SK-N-SH (cell line): ENCODE data around the gene GRAMD2A. TPM values are rescaled to one million over a fixed set of nuclear protein-coding genes. Genes with fewer than 3 reads are reported as not detected.

ENCODE experiments used
- CTCF ChIA-PET: fragments of 300-600, 350-600 bp; formaldehyde crosslinking; extraction: SDS; loops from one replicate; lab custom pipeline; 2021; lab: Yijun Ruan, JAX
- POLR2A ChIA-PET: fragments of 350-600 bp; sonication (Branson Sonifier 250); formaldehyde crosslinking; extraction: SDS; loops from one replicate; lab custom pipeline; 2020; ENCODE audit warnings: antibody characterized with exemption, inconsistent platforms; lab: Yijun Ruan, JAX
- DNase-seq: peaks from one replicate; pipeline ENCODE4 v3.0.0; 2012
- H2AFZ ChIP-seq: fragments of 200-600 bp; sonication (generic); 2 replicates; pipeline ENCODE4 v1.8.1; 2016; ENCODE audit warnings: antibody characterized with exemption, mild to moderate bottlenecking, low read depth
- H3F3A ChIP-seq: fragments of 200-600 bp; sonication (generic); replicated peaks from 2 replicates; pipeline ENCODE3; 2016; ENCODE audit warnings: antibody characterized with exemption, mild to moderate bottlenecking; ENCODE audit not compliant: insufficient read depth
- H3K27ac ChIP-seq, 2 experiments: fragments of 200-500 bp in 1 of 2; fragments of 200-600 bp in 1 of 2; sonication (Bioruptor generic) in 1 of 2; sonication (generic), shearing (Covaris generic) in 1 of 2; 2 replicates each; pipeline versions ENCODE4 v1.5.1 to v1.6.1; 2014 to 2016; ENCODE audit warnings: low read depth in 2 of 2, inconsistent platforms in 1 of 2, low read length in 1 of 2, mild to moderate bottlenecking in 1 of 2, mixed read lengths in 1 of 2
- H3K27me3 ChIP-seq: fragments of 200-600 bp; sonication (generic), shearing (Covaris generic); 2 replicates; pipeline ENCODE4 v1.6.1; 2016; ENCODE audit warnings: mixed run types; ENCODE audit not compliant: insufficient read depth
- H3K36me3 ChIP-seq, 2 experiments: fragments of 200-500 bp in 1 of 2; fragments of 200-600 bp in 1 of 2; sonication (Bioruptor generic) in 1 of 2; sonication (generic) in 1 of 2; replicated peaks in 1 of 2; 2 replicates each; pipeline versions ENCODE3 to v1.5.1; 2014 to 2016; ENCODE audit warnings: low read length in 1 of 2, mild to moderate bottlenecking in 1 of 2; ENCODE audit not compliant: insufficient read depth in 2 of 2, control insufficient read depth in 1 of 2
- H3K4me1 ChIP-seq, 2 experiments: fragments of 200-500 bp in 1 of 2; fragments of 200-600 bp in 1 of 2; sonication (Bioruptor generic) in 1 of 2; sonication (generic), shearing (Covaris generic) in 1 of 2; 2 replicates each; pipeline versions ENCODE4 v1.5.1 to v1.6.1; 2014 to 2016; ENCODE audit warnings: low read depth in 1 of 2, low read length in 1 of 2, mixed run types in 1 of 2; ENCODE audit not compliant: insufficient read depth in 2 of 2, control insufficient read depth in 1 of 2
- H3K4me2 ChIP-seq: fragments of 200-600 bp; sonication (generic), shearing (Covaris generic); 2 replicates; pipeline ENCODE4 v1.6.1; 2017; ENCODE audit warnings: mixed run types
- H3K4me3 ChIP-seq, 2 experiments: fragments of 200-500 bp in 1 of 2; fragments of 200-600 bp in 1 of 2; sonication (Bioruptor generic) in 1 of 2; sonication (generic), shearing (Covaris generic) in 1 of 2; 2 replicates each; pipeline versions ENCODE4 v1.5.1 to v1.8.1; 2014 to 2016; ENCODE audit warnings: low read depth in 2 of 2, inconsistent platforms in 1 of 2, low read length in 1 of 2, mild to moderate bottlenecking in 1 of 2, mixed read lengths in 1 of 2, moderate library complexity in 1 of 2
- H3K79me2 ChIP-seq: fragments of 200-600 bp; sonication (generic); 2 replicates; pipeline ENCODE4 v1.8.1; 2017; ENCODE audit warnings: mild to moderate bottlenecking; ENCODE audit not compliant: insufficient read depth
- H3K9ac ChIP-seq: fragments of 200-600 bp; sonication (generic); 2 replicates; pipeline ENCODE4 v1.6.1; 2017; ENCODE audit warnings: mixed run types
- H3K9me2 ChIP-seq: fragments of 200-600 bp; sonication (generic); 2 replicates; pipeline ENCODE4 v1.6.1; 2017; ENCODE audit warnings: mixed run types
- H3K9me3 ChIP-seq: fragments of 200-600 bp; sonication (generic); 2 replicates; pipeline ENCODE4 v1.6.1; 2017; ENCODE audit warnings: mixed run types, mild to moderate bottlenecking, moderate library complexity
- H4K20me1 ChIP-seq: fragments of 200-600 bp; sonication (generic); 2 replicates; pipeline ENCODE4 v1.6.1; 2017; ENCODE audit warnings: mild to moderate bottlenecking, mixed run types; ENCODE audit not compliant: insufficient read depth
- EP300 ChIP-seq, 2 experiments: IDR thresholded peaks; 2 replicates each; pipeline versions ENCODE4 v1.4.0 to v1.6.1; 2012; ENCODE audit warnings: borderline replicate concordance in 1 of 2, low read depth in 1 of 2, low read length in 1 of 2
- EZH2phosphoT487 ChIP-seq: fragments of 200-600 bp; sonication (generic); IDR thresholded peaks from 2 replicates; pipeline ENCODE4 v1.6.1; 2017; ENCODE audit warnings: low read depth, mixed run types, mild to moderate bottlenecking, antibody characterized with exemption, moderate library complexity, borderline replicate concordance
- FOSL2 ChIP-seq: IDR thresholded peaks from 2 replicates; pipeline ENCODE4 v1.4.0; 2012; ENCODE audit warnings: low read depth, mild to moderate bottlenecking, moderate library complexity, borderline replicate concordance
- GABPA ChIP-seq: IDR thresholded peaks from 2 replicates; pipeline ENCODE4 v1.4.0; 2012; ENCODE audit warnings: low read depth, mild to moderate bottlenecking
- GATA2 ChIP-seq: sonication (generic); formaldehyde crosslinking; IDR thresholded peaks from 2 replicates; pipeline ENCODE4 v1.5.0; 2020; ENCODE audit warnings: mild to moderate bottlenecking, missing genetic modification reagents
- NFIC ChIP-seq: IDR thresholded peaks from 2 replicates; pipeline ENCODE4 v1.4.0; 2012; ENCODE audit warnings: borderline replicate concordance
- PBX3 ChIP-seq: IDR thresholded peaks from 2 replicates; pipeline ENCODE4; 2012
- REST ChIP-seq: IDR thresholded peaks from 2 replicates; pipeline ENCODE4 v1.6.1; 2012; ENCODE audit warnings: mild to moderate bottlenecking, low read depth, low read length, moderate library complexity
- RFX5 ChIP-seq: IDR thresholded peaks from 2 replicates; pipeline ENCODE4 v1.6.1; 2012; ENCODE audit warnings: mild to moderate bottlenecking, improper control_type of control experiment, low read length
- RXRA ChIP-seq: IDR thresholded peaks from 2 replicates; pipeline ENCODE4 v1.4.0; 2012; ENCODE audit warnings: low read depth, mild to moderate bottlenecking, borderline replicate concordance
- SMC3 ChIP-seq: IDR thresholded peaks from 2 replicates; pipeline ENCODE4 v1.6.1; 2012; ENCODE audit warnings: low read depth, low read length, improper control_type of control experiment
- USF2 ChIP-seq: fragments of 150-350 bp; IDR thresholded peaks from 2 replicates; pipeline ENCODE4 v1.6.1; 2017; ENCODE audit warnings: antibody characterized with exemption, low read length, low read depth, borderline replicate concordance
- polyA plus RNA-seq, 3 experiments: library from polyadenylated mRNA; depleted of rRNA; stranded (reverse); fragments of >200 nt; gene quantifications; 2 replicates each; pipeline ENCODE4 v1.2.3, GENCODE V29; 2012

The GRAMD2A gene
- polyA plus RNA-seq, 1 of the 3 experiments (the other 2 are of a cell fraction): 0.10 TPM

GRCh38 chr15:72207558-72208085, 10.0 kb upstream of the GRAMD2A start:
- Histone ChIP-seq H3F3A (peaks cover 85% of the 10 kb centered on the region), H3K9me3 (no peaks in the 10 kb centered on the region), H3K79me2 (peaks cover 75% of the 10 kb centered on the region), H4K20me1 (peaks cover 98% of the 10 kb centered on the region), H3K27ac (peak overlapping the region in 1 of 2 experiments; percentile 25; a peak in 1 of 4 replicates), H3K9ac (no peak overlapping the region), H3K4me1 (peaks cover 25 to 28% of the 10 kb centered on the region in 2 experiments), H3K4me3 (no peak overlapping the region), H3K36me3 (peaks cover 84 to 92% of the 10 kb centered on the region in 2 experiments), H3K4me2 (no peak overlapping the region), H3K27me3 (no peaks in the 10 kb centered on the region), H3K9me2 (no peaks in the 10 kb centered on the region), H2AFZ (no peak overlapping the region)
- CTCF ChIA-PET: interaction anchor here (0.6 to 5.4 kb wide), 2 partner anchors 8 to 20 kb away, joined by 3 to 29 read pairs; no protein-coding TSS in a partner anchor
- TF ChIP-seq FOSL2 (no peak), USF2 (no peak), RFX5 (no peak), RXRA (no peak), EP300 (IDR thresholded peaks at IDR 0.05; ENCODE audit: borderline replicate concordance in 1 of 2, low read depth in 1 of 2, low read length in 1 of 2) (no peak), GABPA (no peak), REST (no peak), GATA2 (CRISPR knock-in tag) (no peak), EZH2phosphoT487 (no peak), PBX3 (no peak), NFIC (no peak), SMC3 (no peak)
- no peak for DNase-seq
- POLR2A ChIA-PET: interaction anchor here (2.1 kb wide), 1 partner anchor 19 kb away, joined by 10 read pairs; no protein-coding TSS in a partner anchor
